ENCODE measurements around the gene NCOR1.
A peak's percentile ranks its signal among the peaks of the same experiment; 100 is the strongest.
"Not testable (repeated sequence)": the region's sequence is repeated elsewhere in the genome, so short reads cannot be mapped to it uniquely, and the experiment has no call there.

NCOR1 gene

DNA sequence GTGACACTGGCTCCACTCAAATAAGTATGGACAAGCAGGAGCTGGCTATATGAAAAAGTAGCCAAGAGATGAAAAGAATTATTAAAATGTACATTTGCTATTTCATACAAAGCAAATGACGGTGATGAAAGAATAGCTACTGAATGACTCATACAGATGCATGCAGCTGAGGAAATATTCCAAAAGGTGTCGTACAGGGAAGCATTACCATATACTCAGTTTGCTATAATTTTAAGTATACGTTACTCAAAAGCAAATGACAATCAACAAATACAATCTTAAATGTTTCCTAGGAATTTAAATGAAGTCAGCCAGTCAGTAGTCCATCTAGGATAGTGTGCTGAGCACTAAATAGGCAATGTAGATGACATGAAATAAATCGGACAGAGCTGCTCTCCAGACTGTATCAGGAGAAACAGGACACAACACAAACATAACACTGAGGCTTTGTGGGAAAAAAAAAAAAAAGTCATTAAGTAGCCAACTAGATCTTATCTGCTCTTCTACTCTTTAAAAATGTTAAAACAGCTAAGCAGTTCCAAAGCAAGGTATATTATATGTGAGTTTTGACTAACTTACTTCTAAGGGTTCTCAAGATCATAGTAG is 65.0 kb downstream of the NCOR1 start:
- DNase-seq (ENCODE audit: low read depth, low spot score) = peak; percentile 50

DNA sequence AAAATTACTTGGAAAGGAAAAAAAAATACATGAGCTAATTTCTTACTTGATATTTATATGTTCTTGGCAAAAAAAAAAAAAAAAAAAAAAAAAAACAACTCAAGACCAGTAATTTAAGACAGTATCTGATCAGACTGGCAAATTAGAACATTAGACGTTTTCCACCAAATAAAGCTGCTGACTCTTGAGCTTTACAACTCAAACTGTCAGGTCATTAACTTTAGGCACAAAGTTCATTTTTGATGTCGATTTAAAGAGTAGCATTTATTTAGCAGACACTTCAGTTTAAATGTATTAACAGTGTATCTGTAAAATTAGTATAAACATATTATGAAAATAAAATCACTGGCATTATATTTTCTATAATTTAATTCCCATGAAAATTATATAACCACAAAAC is 66.7 kb downstream of the NCOR1 start:
- no peak for DNase-seq (ENCODE audit: low read depth, low spot score)

DNA sequence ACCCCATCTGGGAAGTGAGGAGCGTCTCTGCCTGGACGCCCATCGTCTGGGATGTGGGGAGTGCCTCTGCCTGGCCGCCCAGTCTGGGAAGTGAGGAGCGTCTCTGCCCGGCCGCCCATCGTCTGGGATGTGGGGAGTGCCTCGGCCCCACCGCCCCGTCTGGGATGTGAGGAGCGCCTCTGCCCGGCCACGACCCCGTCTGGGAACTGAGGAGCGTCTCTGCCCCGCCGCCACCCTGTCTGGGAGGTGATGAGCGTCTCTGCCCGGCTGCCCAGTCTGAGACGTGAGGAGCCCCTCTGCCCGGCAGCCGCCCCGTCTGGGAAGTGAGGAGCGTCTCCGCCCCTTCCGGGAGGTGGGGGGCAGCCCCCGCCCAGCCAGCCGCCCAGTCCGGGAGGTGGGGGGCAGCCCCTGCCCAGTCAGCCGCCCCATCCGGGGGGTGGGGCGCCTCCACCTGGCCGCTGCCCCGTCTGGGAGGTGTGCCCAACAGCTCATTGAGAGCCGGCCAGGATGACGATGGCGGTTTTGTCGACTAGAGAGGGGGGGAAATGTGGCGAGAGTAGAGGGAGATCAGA is 69.9 kb downstream of the NCOR1 start:
- DNase-seq (ENCODE audit: low read depth, low spot score) = not testable (repeated sequence)

DNA sequence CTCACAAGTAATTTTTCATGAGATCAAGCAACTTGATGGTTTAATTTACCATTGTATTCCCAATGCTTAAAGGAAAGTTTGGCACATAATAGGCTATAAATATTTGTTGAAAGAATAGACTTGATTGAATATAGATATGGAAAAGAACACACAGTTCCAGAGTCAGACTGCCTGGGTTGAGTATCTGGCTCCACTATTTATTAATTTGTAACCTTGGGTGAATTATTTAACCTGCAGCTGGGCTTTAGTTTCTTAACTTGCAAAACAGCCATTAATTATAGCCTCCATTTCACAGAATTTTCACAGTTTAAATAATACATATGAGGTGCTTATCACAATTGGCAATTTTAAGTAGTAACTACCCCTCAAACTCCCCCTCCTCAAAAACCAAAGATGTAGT is 73.6 kb downstream of the NCOR1 start:
- DNase-seq (ENCODE audit: low read depth, low spot score) = no peak

DNA sequence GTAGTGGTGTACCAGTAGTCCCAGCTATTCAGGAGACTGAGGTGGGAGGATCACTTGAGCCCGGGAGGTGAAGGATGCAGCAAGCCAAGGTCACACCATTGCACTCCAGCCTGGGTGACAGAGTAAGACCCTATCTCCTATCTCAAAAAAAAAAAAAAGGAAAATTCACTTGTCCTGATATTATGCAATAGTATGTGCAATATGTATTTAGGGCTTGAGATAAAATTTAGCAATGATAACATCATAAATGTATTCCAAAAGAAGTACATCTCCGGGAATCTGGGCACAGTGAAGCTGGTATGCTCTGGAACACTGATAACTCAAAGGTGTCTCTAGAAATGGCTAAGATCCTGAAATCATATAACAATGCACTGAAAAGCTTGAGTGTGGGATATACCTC is 74.5 kb downstream of the NCOR1 start:
- no peak for DNase-seq (ENCODE audit: low read depth, low spot score)

DNA sequence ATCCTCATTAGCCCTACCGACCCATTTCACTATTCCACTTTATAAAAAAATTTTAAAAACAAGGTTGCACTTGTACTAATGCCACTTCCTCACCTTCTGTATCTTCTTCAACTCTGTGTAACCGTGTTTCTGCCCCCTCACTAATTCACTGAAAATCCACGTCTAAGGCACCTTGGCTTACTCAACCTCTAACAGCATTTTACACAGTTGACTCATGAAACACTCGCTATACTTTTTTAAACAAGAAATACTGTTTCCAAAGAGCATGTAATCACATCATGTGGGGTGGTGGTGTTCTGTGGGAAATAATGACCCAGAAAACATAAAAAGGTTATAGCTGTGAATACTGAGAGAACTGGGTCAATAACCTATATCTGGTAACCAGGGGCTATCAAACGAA is 79.9 kb downstream of the NCOR1 start:
- DNase-seq (ENCODE audit: low read depth, low spot score) = peak; percentile 7

DNA sequence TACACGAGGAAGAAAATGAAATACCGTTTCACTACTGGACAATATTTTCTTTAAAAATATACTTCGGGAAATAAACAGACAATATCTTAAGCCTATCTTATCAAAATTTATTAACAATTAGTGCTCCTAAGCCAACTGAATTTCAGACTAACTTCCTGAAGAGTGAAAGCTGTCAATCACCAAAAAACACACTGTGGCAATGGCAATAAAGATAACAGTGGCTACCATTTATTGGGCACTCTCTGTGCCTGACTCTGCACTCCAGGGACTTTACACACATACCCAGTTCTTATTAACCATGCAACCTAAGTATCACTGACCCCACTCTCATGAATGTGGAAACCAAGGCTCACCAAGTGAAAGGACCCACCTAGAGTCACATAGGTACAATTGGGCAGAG is 83.7 kb downstream of the NCOR1 start:
- DNase-seq (ENCODE audit: low read depth, low spot score) = no peak

DNA sequence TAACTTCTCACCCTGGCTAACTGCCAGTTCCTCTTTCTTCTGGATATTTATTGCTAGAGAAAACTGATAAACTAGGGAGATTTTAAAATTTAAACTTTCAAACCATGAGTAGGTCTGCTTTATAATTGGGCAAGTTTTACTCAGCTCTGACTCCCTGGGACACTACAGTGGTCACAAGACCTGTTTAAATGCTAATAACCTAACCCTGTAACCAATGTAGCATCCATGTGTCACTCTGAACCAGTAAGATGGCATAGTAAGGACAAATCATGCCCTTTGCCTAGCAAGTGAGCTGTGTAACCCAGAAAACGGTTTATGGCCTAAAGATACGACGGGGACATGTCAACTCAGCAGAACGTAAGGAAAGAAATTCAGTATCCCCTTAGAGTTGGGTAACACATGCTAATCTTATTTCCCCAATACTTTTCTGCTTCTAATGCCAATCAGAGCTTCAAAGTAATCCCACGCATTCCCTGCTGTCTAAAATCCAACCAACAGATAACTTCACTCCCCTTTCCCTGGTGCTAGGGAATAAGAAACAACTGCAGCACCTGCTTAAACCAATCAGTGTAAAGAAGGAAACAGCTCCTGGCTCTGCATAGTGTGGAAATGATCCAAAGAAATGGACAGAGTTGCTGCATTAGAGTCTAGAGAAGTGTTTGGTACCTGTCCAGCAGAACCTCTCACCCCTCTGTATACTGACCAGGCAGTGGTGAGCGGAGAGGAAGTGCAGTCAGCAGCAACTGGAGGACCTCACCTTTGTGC is 85.7 kb downstream of the NCOR1 start:
- DNase-seq (ENCODE audit: low read depth, low spot score) = no peak

DNA sequence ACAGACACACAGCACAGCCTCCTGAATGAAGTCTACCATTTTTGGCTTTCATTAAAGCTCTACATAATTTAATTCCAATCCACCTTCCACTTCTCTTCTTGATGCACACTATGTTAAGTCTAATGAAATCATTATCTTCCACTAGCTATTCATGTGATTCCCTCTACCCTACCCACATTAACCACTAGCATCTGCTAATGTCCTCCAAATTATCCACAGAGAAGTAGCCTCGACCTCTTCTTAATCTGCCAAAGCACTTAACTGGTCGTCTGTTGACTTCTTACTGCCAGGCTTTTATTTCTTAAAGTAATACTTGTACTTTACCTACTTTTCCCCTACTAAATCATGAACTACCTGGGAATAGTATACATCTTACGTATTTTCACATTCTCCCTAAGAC is 91.8 kb downstream of the NCOR1 start:
- no peak for DNase-seq (ENCODE audit: low read depth, low spot score)

DNA sequence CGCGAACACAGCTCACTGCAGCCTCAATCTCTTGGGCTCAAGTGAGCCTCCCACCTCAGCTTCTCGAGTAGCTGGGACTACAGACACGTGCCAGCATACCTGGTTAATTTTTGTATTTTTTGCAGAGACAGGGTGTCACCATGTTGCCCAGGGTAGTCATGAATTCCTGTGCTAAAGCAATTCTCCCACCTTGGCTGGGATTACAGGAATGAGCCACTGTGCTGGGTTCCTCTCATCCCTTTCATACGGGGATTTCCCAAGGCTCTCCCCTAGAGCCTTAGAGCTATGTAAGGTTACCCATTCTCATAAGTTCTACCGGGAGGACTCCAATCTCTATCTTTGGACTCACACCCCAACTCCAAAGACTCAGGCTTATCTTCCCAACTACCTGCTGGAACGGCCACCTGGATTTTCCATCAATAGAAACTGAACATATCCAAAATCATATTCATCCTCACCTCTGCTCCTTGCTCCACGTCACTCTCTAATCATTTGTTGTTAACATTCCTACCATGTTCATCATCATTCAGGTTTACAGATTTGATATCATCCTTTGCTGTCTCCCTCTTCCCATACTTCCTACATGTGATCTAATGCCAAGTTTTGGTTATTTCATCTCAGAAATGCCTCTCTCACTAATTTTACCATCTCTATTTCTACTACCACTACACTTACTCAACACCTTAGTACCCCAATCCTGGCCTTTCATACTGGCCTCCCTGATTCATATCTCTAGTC is 92.5 kb downstream of the NCOR1 start:
- no peak for DNase-seq (ENCODE audit: low read depth, low spot score)

DNA sequence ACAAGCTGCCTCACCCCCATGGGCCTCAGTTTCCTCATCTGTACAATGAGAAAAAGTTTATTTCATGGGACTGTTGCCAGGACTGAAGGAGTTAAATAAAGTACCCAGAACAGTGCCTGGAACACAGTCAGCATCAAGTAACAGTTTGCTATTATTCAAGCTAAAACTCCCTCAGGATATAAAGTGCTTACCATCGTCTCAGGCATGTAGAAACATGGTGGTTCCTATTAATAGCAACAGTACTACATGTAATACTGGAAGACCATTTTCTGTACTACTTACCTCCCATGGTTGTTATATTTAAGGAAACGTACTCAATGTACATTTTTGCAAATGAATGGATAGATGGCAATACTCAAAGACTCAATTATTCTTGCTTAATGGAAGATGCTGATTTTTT is 93.4 kb downstream of the NCOR1 start:
- DNase-seq (ENCODE audit: low read depth, low spot score) = no peak

DNA sequence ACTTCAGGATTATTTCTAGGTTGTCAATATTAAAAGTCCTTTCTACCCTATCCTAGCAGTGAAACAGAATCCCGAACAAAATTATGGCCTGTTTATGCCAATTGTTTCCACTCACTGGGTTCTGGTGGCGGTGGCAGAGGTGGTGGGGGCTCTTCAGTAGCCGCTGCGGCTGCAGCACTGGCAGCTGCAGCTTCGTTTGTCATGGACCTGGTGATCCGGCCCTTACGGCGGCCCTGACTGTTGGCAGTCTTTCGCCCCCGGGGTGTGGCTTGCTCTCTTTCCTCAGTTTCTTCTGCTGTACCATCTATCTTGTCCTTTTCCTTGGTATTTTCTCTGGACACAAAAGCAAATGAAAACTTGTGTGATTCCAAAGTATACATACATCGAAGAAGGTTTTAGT is 94.4 kb downstream of the NCOR1 start:
- DNase-seq (ENCODE audit: low read depth, low spot score) = no peak

DNA sequence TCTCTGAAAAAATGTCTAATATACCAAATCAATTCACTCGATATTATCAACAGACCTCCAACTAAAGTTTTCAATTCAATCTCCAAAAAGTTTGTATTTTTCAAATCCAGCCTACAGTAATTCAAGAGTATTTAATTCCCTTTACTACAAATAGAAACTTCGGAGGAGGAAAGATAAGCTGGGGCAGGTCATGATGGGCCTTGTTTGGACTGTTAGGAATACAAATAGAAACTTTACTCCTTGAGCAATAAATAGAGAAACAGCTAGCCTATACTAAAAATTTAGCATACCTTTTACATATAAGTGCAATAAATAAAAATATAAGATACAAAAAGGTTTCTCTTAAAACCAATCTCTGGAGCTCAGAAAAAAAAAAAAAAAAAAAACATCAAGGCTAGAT is 98.2 kb downstream of the NCOR1 start:
- no peak for DNase-seq (ENCODE audit: low read depth, low spot score)

DNA sequence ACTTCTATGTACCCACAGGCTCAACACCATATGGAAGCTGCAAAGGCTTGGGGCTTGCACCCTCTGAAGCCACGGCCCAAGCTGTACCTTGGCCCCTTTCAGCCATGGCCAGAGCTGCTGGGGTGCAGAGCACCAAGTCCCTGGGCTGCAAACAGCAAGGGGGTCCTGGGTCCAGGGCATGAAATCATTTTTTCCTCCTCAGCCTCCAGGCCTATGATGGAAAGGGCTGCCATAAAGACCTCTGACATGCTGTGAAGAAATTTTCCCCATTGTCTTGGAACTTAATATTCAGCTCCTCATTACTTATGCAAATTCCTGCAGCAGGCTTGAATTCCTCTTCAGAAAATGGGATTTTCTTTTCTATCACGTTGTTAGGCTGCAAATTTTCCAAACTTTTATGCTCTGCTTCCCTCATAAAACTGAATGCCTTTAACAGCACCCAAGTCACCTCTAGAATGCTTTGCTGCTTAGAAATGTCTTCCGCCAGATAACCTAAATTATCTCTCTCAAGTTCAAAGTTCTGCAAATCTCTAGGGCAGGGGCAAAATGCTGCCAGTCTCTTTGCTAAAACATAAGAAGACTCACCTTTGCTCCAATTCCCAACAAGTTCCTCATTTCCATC is 100.1 kb downstream of the NCOR1 start:
- DNase-seq (ENCODE audit: low read depth, low spot score) = not testable (repeated sequence)

DNA sequence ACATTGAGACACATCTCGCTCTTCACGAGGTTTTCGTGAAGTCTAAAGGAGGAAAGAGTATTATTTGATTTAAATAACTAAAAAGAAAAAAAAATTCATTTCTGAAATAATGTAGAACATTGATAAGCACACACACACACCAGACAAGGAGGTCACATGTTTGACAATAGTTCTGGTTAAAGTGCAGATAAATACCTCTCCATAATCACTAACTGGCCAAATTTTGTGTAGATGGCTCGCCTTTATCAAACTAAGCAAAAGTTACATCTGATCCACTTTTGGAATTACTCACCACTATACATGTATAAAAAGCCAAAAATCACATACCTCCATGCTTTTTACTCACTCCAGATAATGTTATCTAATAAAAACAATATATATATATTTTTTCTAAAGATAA is 106.5 kb downstream of the NCOR1 start:
- no peak for DNase-seq (ENCODE audit: low read depth, low spot score)

DNA sequence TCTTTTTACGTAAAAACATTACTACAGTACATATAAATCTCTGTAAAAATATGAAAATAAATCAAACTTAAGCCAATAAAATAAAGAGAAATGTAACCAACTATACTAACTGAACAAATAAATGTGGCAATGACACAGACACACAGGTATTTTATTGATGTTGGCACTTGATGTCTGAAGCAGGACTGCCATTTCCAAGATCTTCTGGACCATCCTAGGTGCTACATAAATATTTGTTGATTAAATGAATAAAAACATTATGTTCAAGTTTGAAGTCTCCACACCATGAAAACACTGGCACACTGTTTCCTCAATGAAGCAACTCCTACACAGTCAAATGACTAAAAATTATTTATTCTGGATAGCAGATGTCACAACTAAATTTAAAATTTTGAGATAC is 106.9 kb downstream of the NCOR1 start:
- DNase-seq (ENCODE audit: low read depth, low spot score) = no peak

DNA sequence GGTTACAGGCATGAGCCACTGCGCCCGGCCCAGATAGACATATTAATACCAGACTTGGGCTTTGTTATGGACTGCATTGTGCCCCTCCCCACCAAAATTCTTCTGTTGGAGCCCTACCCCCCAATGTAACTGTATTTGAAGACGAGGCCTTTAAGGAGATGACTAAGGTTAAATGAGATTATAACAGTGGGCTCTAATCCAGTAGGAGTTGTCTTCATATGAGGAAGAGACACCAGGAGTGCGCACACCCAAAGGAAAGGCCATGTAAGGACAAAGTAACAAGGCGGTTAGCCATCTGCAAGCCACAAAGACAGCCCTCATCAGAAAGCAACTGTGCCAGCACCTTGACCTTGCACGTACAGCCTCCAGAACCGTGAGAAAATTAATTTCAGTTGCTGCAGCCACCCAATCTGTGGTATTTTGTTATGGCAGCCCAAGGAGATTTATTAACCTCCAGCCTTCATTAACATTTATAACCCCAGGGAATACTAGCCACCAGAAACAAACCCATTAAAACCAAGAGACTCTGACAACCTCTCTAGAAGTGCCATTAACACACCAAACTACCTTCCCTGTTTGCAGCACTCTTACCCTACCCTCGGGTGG is 108.1 kb downstream of the NCOR1 start:
- DNase-seq (ENCODE audit: low read depth, low spot score) = no peak

DNA sequence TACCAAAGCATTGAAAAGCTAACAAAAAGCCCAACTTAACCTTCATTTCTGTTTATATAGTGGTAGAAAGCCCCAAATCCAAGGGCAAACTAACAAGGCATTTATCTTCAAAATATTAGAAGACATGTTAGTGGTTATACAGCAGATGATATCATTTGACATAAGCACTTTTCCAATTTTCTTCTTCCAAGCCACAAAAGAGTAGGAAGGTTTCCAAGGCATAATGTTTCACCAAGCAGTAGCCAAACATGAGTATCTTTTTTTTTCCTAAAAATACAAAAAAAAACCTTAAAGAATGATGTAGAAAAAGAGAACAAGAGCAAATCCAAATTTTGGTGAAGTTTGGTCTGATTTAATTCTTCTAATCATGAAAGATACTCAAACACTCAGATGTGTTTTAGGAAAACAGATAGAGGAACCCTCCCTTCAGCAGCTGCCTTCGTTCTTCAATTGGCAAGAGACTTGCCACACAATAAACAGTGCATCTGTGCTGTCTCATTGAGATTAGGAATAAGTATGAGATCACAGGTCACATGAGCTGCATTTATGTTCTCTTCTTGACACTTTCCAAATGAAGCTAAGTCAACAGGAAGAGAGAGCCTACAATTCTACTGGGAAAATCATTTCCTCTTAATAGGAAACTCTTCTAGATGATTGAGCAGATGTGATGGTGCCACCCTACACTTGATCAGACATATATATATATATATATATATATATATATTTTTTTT is 109.0 kb downstream of the NCOR1 start:
- peak; percentile 22 for DNase-seq (ENCODE audit: low read depth, low spot score)

DNA sequence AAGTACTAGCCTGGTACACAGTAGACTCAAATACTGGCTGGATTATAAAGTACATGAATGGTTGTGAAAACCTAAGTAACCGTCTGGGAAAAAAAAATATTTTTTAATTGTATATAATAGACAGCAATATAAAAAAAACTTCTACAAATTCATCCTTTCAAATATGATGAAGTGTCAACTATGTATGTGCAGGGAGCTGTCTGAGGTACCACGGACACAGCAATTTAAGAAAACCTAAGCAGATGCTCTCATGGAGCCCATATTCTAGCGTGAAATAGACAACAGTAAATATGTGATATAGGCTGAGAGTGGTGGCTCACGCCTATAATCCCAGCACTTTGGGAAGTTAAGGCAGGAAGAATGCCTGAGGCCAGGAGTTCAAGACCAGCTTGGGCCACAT is 111.1 kb downstream of the NCOR1 start:
- no peak for DNase-seq (ENCODE audit: low read depth, low spot score)

DNA sequence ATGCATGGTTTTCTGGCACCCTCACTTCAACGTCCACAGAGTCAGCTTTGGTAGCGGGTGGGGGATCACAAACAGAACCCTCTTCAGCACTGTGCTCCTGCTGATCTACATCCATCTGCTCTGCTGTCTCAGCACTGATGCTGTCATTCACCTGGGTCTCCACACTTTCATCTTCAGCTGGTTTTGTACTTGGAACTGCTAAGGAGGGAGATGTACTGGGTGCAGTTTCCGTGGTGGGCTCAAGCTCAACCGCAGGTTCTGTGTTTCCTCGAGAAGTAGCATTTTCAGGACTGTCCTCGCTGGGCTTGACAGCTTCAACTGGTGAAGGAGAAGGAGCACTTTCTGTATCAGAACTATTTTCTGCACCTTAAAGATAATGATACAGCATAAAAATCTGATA is 113.9 kb downstream of the NCOR1 start:
- DNase-seq (ENCODE audit: low read depth, low spot score) = no peak

All from astrocyte of the hippocampus (primary cell).